Endothelial cell of hepatic sinusoid (primary cell): ENCODE measurements around the gene SBNO2.

Source experiments
- in situ Hi-C: cut with HindIII; loops from 2 replicates; pipeline ENCODE4 v1.10.0; 2017; ENCODE audit warnings: low sequenced_read_pairs

SBNO2 gene

DNA sequence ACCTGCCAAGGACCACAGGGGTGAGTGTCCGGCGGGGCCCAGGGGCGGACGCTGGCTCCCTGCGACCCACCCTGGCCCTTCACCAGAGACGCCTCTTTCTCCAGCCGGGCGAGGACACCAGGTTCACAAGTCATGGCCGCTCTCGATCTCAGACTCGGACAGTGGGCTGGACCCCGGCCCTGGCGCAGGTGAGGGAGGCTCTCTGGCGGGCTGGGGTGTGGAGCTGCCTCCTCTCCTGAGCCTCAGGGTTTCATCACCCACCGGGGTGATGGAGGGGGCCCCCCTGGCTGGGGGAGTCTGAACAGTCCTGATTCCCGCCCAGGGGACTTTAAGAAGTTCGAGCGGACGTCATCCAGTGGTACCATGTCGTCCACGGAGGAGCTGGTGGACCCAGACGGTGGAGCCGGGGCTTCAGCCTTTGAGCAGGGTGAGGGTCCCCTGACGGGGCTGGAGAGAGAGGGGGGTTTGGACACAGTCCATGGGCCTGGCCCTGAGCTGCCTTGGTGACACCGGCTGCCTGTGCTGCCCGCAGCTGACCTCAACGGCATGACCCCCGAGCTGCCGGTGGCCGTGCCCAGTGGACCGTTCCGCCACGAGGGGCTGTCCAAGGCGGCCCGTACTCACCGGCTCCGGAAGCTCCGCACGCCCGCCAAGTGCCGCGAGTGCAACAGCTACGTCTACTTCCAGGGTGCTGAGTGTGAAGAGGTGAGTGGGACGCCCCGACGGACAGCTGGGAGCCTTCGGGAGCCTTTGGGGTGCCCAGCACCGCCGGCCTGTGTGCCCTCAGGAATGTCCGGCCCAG lies 93.5 kb downstream of the SBNO2 start:
- in situ Hi-C loops, result no loop called here

DNA sequence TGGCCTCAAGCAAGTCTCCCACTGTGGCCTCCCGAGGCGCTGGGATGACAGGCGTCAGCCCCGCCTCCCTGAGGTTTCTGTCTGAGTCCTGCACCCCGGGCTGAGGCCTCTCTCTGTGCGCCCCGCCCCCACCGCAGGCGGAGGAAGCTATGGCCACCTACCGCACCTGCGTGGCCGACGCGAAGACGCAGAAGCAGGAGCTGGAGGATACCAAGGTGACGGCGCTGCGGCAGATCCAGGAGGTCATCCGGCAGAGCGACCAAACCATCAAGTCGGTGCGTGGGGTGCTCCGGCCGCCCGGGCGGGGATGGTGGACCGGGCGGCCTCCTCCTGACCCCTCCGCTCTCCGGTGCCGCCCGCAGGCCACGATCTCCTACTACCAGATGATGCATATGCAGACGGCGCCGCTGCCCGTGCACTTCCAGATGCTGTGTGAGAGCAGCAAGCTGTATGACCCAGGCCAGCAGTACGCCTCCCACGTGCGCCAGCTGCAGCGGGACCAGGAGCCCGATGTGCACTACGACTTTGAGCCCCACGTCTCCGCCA lies 94.4 kb downstream of the SBNO2 start:
- in situ Hi-C loops, result no loop called here

DNA sequence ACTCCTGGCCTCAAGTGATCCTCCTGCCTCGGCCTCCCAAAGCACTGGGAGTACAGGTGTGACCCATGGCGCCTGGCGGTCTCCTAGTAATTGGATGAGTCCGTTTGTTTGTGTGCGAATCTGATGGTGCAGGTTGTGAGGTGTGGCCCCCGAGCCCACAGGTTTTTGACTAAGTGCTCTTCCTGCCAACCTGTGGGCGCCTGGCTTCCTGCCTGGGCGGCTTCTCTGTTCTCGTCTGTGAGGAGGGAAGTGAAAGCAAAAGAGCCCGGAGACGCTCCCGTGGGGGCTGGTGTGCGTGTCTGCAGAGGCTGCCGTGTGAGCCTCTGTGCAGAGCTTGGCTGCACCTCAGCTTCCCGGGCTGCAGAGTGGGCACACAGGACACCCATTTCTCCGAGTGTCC lies 97.1 kb downstream of the SBNO2 start:
- in situ Hi-C loops, result no loop called here

DNA sequence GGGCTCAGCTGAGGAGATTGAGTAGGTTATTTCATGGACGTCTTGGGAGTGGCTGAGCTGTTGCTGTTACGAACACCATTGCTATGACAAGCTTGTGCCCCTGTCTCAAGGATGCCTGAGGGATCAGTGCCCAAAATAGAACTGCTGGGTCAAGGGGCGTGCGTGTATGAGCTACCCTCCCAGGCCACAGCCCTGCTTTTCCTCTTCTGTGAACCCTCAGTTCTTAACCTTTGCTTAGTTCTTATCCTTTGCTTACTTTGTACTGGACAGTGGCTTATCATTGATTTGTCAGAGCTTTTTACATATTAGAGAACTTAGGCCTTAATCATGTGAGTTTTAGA lies 98.1 kb downstream of the SBNO2 start:
- in situ Hi-C loops, result no loop called here

DNA sequence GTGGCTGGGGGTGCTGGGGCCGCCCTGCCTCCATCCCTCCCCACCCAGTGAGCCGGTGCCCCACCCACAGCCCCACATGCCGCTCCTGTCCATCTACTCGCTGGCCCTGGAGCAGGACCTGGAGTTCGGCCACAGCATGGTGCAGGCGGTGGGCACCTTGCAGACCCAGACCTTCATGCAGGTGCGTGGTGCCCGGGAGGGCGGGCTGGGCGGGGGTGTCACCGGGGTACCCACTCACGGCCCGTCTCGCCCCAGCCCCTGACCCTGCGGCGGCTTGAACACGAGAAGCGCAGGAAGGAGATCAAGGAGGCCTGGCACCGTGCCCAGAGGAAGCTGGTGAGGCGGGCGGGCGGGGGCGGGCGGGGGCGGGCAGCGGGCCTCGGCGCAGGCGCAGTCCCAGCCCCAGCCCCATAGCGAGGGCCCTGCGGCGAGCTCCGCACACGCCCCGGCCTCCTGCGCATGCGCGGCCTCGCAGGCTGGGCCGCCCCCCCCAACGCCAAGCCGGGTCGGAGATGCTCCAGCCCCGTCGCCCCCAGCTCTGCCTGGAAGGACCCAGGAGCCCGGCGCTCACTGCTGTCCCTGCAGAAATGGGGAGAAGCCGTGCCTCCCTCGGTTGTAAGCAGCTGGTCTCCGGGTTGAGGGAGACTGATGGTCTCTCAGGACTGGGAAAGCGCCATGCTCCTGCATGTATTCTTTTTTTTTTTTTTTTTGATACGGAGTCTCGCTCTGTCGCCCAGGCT lies 99.4 kb downstream of the SBNO2 start:
- in situ Hi-C loops, result no loop called here

DNA sequence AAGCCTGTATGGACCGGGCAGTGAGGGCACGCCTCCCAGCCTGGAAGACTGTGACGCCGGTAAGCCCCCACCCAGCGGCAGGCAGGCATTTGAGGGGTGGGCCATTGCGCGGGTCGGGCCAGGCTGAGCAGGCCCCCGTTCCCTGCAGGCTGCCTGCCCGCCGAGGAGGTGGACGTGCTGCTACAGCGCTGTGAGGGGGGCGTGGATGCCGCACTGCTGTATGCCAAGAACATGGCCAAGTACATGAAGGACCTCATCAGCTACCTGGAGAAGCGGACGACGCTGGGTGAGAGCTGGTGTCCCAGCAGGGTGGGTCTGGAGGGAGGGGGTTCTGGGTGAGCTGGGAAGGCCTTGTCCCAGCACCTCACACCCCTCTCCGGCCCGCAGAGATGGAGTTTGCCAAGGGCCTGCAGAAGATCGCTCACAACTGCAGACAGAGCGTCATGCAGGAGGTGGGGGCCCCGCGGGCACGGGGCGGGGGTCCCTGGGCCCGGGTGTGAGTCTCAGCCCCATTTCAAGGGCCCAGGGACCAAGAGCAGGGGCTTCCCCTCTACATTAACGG lies 100.0 kb downstream of the SBNO2 start:
- in situ Hi-C loops, result no loop called here

DNA sequence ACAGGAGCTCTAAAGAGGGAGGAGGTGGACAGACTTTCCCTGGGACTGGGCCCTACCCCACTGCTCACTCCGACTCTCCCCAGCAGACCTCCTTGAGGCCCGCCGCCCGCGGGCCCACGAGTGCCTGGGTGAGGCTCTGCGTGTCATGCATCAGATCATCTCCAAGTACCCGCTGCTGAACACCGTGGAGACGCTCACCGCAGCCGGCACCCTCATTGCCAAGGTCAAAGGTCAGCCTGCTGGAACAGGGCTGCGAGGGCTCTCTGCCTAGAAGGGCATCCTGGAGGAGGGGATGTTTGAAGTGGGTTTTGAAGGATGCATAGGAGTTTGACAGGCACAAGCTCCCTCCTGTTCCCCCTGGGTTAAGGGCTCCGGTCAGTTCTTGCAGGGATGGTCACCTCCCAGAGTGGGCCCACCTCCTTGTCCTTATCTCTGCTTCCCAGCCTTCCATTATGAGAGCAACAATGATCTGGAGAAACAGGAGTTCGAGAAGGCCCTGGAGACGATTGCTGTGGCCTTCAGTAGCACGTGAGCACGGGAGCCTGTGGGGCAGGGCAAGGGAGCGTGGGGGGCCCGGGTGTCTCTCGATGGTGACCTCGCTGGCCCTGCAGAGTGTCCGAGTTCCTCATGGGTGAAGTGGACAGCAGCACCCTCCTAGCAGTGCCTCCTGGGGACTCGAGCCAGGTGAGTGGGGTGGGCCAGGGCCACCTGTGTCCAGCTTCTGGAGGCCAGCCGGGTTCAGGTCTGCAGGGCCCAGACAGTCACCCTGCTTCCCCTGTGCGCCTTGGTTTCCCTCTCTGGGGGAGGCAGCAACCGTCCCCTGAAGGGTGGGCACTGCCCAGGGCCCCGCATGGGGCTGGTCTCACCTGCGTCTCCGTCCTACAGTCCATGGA lies 100.8 kb downstream of the SBNO2 start:
- in situ Hi-C loops, result no loop called here

DNA sequence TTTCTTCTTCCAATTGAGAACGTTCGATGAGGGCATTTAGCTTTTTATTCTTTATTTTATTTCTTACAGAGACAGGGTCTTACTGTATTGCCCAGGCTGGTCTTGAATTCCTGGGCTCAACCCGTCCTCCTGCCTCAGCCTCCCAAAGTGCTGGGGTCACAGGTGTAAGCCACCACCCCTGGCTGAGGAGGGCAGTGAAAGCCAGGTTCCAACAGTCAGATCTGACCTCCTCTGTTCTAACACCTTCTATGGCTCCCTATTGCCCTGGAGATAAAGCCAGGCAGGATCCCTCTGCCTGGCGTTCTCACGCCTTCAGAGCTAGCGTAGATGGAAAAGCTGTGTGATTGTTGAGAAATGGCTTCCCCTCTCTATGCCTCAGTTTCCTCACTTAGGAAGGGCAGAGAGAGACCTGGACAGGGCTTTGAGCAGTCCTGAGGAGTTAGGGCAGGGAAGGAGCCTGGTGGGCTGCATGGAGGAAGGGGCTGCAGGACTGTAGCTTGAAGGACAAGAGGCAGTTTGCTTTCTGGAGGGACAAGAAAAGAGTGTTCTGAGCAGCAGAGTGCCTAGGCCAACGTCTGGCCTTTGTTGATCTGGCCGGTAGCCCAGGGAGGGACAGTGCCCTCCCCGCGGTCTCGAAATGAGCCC lies 101.6 kb downstream of the SBNO2 start:
- in situ Hi-C loops, result no loop called here

DNA sequence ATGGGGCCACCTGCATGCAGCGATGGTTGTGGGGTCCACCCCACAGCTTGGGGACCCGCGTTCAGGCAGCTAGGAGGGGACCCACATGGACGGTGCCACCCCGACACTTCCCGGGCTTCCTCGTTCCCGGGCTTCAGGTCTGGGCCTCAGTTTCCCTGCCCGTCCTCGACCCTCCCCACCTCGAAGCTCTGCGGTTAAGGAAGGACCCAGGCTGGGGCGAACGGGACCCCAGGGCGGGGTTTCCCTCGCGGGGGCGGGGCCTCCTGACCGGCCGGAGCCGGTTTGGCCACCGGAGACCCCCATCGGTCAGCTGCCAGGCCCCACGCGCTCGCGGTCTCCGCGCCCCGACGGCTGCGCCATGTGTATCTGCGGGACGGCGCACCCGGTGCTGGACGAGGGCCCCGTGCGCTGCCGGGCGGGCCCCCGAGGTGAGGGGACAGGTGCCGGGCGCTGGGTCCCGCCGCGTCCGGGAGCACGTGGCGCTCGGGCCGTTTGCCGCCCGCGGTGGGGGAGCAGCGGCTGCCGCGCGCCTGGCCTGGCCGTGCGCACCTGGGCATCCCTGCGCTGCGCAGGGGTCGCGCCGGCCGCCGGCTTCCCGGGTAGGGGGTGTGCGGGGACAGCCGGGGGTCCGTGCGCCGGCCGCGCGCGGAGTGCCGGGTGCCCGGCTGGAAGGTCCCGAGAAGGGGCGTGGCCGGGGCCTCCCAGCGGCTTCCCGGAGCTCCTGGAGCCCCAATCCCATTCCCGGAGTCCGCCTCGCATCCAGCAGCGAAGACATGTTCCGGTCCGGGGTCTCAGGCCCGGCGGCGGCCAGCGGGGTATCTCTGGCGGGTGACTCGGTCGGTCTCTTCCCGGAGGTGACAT lies 102.9 kb downstream of the SBNO2 start:
- in situ Hi-C loops, result no loop called here

DNA sequence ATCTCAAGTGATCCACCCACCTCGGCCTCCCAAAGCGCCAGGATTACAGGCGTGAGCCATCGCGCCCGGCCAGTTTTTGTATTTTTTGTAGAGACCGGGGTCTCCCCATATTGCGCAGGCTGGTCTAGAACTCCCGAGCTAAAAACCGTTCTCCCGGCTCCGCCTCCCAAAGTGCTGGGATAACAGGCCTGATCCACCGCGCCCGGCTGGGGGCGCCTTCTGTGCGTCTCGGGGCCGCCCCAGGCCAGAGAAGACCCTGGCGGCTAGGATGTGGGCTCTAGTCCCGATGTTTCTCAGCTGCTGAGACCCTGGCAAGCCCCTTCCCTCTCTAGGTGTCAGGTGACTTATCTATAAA lies 103.5 kb downstream of the SBNO2 start:
- in situ Hi-C loops, result no loop called here

DNA sequence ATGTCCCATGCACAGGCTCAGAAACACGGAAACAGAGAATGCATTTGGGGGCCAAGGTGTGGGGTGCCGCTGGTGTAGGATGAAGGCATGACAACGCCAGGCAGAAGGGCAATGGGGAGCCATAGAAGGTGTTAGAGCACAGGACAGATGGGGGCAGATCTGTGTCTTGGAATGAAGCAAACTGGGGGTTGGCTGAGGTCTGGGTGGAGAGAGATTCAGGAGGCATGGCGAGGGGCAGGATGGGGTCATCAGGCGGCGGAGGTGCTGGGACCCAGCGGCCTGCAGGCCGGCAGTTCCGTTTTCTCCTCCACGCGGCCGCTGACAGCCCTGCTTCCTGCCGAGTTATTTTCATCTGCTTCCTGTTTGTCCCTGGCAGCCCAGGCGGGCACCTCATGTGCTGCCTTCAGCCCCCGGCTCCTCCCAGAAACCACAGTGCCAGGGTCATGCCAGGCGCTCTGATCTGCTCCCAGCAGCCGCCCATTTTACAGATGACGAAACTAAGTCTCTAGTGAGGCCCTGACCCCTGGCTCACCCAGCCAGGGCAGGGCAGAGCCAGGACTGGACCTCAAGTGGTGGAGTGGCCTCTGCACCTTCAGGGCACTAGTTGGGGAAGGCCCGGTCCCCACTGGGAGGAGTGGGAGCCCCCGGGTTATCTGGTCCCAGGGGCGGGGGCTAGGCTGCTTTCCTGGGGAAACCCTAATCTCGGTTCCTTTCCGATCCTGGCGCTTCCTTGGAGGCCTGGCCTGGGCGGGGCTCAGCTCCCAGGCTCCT lies 104.9 kb downstream of the SBNO2 start:
- in situ Hi-C loops, result no loop called here

DNA sequence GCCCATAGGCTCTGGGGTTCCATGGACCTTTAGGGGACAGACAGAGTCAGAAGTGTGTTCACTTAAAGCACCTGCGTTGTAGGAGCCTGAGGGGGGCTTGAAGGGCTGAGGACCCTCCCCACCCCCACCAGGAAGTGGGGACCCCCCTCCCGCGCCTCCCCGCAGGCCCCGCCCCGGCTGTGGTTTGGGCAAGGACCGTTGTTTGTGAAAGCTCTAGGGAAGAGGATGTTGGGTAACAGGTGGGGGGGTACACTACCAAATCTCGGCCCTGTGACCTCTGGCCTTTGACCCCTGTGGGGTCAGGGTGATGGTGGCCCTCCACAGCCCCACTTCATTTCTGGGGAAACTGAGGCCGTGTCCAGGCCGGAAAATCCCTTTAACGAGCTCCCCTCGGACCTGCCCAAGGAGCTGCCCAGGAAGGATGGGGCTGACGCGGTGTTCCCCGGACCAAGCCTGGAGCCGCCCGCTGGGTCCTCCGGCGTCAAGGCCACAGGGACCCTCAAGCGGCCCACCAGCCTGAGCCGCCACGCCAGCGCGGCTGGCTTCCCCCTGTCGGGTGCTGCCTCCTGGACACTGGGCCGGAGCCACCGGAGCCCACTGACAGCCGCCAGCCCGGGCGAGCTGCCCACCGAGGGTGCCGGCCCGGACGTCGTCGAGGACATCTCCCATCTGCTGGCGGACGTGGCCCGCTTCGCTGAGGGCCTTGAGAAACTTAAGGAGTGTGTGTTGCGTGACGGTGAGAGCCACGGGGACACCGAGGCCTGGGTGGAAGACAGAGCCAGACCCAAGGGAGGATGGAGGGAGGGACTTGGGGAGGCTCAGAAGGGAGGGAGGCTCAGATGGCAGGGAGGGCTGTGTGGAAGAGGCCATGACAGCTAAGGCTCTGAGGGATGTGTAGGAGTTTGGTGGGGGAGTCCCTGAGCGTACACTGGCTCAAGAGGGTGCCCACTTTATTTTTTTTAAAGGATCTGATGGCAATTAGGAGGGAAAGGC lies 105.8 kb downstream of the SBNO2 start:
- in situ Hi-C loops, result no loop called here

DNA sequence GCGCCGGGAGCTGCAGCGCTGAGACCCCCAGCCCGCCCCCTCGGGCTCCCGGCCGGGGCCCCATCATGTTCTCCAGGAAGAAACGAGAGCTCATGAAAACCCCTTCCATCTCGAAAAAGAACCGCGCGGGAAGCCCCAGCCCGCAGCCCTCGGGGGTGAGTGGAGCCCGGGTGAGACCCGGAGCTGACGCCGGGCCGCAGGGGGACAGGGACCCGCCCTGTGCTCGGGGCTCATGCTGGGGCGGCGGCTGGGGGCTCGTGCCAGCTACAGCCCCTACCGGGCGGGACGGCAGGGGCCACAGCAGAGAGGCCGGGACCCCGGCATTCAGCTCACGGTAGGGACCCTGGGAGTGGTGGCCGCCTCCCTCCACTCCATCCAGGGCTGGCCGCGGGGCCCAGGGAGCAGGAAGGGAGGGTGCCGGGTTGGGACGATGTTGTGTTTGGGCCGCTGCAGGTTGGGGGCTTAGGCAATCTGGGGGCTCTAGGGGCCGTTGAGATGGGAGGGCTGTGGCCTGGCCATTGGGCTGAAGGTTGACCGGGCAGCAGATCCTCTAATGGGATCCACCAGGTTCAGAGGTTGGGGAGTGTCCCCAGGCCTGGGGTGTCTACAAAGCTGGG lies 106.6 kb downstream of the SBNO2 start:
- in situ Hi-C loops, result no loop called here

DNA sequence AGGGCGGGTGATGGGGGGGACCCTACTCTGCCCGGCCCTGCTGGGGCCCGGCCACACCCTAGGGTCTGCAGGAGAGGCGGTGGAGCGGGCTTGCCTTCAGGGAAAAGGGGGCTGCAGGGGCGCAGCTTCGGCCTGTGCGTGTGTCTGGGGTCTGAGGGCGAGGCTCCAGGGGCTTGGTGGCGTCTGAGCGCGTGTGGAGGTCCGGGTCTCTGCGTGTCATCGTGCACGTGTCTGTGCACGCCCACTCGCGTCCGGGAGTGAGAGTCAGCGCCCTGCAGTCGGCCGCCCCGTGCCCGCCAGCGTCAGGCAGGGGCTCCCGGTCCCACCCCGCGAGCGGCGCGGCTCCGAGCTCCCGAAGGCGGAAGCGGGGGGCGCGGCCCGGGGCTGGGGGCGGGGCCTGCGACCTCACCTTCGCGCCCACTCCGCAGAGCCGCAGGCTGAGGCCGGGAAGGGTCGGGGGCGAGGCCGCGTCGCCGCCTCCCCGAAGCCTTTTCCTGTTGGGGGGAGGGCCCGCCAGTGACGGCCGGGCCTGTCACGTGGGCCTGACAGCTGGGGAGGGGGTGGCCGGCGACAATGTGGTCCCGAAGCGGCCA lies 107.2 kb downstream of the SBNO2 start, which contains the start of gene ARHGAP45:
TSS of gene ARHGAP45 (plus strand) at position 420 of the 593 bp plus-strand sequence. CDS start 239 bp downstream, outside the sequence.
- in situ Hi-C loops, result no loop called here

DNA sequence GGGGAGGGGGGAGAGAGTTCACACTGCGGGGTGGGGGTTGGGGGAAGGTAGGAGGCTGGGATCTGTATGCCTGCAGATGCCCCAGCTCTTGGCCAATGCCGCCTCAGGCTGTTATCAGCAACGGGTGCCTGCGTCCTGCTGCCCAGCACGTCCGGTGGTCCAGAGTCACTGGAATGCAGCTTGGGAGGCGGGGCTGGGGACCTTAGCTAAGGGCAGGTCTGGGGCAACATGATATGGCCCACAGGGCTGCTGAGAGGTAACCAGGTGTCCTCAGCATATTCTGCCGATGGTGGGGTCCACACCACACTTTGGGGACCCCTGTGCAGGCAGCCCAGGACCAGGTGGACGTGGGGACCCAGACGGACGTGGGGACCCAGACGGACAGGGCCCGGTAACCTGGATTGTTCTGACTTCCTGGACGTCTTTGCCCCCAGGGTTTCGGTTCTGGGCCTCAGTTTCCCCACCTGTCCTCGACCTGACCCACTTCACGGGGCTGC lies 107.8 kb downstream of the SBNO2 start:
- in situ Hi-C loops, result no loop called here

DNA sequence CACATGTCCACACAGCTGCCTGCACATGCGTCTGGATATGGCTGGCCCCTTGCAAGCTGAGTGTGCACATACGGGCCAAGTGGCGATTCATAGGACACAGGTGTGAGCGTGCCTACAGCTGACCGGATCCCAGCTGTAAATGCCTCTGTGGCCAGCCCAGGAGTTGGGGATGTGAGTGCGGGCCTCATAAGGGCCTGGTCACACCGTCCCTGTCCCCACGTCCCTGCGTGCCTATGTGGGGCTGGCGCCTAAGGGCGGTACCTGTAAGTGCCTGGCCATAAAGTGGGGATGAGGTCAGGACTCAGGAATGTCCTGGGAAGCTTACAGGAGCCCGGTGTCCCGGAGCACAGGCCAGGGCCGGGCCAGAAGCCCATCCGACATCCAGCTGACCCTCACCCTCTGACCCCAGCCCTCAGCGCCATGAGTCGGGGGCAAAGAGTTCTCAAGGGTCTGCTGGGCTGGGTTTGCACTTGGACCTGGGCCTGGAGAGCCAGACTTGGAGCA lies 108.4 kb downstream of the SBNO2 start:
- in situ Hi-C loops, result no loop called here
